Omental fat pad (tissue), 4 donors: Measurements from ENCODE around the gene ANKFY1. TPM values are rescaled to one million over a fixed set of nuclear protein-coding genes. Genes with fewer than 3 reads are reported as not detected.

ENCODE experiments used
- ATAC-seq: fragments of 150-250 bp; one replicate; pipeline ENCODE4 v1.9.1; 2016; ENCODE audit warnings: mild to moderate bottlenecking, moderate library complexity; ENCODE audit not compliant: low FRiP score
- DNase-seq: peaks from one replicate; pipeline ENCODE4 v3.0.0-alpha.2; 2019; ENCODE audit warnings: low spot score
- total RNA-seq, 4 donors: library from RNA; depleted of rRNA; stranded (reverse); fragments of >200 nt; gene quantifications; one replicate each; pipeline ENCODE4 v1.1.0, GENCODE V29; 2016
- TF ChIP-seq, protein P1 (sequence below), 3 donors: fragments of 450-650 bp; IDR thresholded peaks; one replicate each; pipeline ENCODE4 v1.5.1; 2016 to 2017; ENCODE audit warnings: antibody characterized with exemption in 3 of 3, mild to moderate bottlenecking in 3 of 3, moderate library complexity in 2 of 3

The ANKFY1 gene
- total RNA-seq, 4 donors from 2014 or later: 34.2 to 59.0 (median 40.6) TPM

DNA sequence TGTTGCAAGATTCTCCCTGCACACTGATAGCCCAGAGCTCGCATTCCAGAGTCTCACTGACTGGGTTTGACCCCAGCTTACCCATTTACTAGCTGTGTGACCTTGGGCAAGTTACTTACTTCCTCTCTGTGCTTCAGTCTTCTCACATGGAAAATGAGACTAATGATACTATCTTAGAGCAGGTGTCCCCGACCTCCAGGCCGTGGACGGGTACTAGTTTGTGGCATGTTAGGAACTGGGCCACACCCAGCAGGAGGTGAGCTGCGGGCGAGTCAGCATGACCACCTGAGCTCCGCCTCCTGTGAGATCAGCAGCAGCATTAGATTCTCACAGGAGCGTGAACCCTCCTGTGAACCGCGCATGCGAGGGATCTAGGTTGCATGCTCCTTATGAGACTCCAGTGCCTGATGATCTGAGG lies 15.8 kb downstream of the ANKFY1 start:
- no peak for ATAC-seq
- TF ChIP-seq, protein P1, sequence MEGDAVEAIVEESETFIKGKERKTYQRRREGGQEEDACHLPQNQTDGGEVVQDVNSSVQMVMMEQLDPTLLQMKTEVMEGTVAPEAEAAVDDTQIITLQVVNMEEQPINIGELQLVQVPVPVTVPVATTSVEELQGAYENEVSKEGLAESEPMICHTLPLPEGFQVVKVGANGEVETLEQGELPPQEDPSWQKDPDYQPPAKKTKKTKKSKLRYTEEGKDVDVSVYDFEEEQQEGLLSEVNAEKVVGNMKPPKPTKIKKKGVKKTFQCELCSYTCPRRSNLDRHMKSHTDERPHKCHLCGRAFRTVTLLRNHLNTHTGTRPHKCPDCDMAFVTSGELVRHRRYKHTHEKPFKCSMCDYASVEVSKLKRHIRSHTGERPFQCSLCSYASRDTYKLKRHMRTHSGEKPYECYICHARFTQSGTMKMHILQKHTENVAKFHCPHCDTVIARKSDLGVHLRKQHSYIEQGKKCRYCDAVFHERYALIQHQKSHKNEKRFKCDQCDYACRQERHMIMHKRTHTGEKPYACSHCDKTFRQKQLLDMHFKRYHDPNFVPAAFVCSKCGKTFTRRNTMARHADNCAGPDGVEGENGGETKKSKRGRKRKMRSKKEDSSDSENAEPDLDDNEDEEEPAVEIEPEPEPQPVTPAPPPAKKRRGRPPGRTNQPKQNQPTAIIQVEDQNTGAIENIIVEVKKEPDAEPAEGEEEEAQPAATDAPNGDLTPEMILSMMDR (IDR thresholded peaks at IDR 0.05): no peak
- no peak for DNase-seq

DNA sequence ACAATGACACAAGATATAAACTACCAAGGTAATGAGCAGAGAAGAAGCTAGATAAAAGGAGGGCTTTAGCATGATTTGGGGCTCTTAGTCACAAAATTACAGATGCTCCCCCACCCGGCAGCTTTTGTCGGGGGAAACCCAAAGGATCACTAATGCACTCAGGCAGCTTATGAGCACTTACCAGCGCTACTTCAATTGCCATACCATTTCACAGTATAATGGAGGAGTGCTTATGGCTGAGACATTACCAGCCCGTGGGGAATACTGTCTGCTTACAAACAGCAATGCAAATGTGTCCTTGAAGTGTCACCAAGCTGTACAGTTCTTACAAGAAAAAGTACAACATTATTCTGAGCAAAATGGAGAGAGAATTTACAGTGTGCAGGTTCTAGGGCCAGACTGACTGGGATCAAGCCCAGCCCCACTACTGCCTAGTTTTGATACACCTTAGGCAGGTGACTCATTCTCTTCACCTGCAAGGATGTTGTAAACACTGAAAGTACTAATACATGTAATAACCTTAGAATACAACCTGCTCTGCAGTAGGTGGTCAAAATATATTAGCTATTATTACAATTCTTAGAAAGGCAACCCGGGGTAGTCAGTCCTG lies 16.3 kb downstream of the ANKFY1 start:
- ATAC-seq: no peak
- DNase-seq: no peak
- TF ChIP-seq, protein P1 (IDR thresholded peaks at IDR 0.05): no peak

DNA sequence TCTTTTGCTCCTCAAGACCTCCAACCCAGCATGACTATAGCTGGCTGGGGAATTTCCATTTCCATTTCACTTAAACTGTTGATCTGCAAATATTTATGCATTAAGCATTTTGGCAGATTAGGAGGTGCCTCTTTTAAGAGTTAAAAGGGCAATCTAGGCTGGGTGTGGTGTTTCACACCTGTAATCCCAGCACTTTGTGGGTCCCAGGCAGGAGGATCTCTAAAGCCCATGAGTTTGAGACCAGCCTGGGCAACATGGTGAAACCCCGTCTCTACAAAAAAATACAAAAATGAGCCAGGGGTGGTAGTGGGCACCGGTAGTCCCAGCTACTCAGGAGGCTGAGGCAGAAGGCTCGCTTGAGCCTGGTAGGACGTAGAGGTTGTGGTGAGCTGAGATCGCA lies 17.1 kb downstream of the ANKFY1 start:
- TF ChIP-seq, protein P1 (IDR thresholded peaks at IDR 0.05): no peak
- DNase-seq (no peak), ATAC-seq (no peak)

DNA sequence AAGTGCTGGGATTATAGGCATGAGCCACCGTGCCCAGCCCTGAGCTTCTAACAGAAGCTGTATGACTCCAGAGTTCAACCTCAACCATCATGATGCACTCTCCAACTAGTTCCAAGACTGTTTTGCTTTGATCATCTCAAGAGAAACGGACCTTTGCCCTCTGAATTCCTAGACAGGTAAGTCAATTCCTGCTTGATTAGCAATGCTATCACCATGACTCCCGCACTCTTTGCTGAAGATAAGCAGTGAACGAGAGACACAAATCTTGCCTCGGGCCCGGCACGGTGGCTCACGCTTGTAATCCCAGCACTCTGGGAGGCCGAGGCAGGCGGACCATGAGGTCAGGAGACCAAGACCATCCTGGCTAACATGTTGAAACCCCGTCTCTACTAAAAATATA lies 22.2 kb downstream of the ANKFY1 start:
- no peak for ATAC-seq
- TF ChIP-seq, protein P1 (IDR thresholded peaks at IDR 0.05): no peak
- no peak for DNase-seq

DNA sequence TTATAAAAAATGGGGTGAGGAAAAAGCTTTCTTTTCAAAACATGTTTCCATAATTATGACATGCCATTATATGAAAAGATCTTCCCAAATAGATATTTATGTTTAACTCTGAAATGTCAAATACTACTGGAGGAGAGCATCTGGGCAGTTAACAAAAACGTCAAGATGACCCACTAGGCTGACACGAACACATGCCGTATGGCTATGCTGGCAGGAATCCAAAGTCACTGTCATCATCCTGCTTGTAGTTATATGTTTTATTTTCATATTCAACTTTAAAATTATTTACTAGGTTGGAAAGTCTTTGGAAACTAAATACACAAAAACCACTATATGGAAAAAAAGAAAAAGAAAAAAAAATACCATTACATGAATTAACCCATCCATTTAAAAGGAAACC lies 27.3 kb downstream of the ANKFY1 start:
- ATAC-seq (no peak), DNase-seq (no peak)
- TF ChIP-seq, protein P1 (IDR thresholded peaks at IDR 0.05): no peak

DNA sequence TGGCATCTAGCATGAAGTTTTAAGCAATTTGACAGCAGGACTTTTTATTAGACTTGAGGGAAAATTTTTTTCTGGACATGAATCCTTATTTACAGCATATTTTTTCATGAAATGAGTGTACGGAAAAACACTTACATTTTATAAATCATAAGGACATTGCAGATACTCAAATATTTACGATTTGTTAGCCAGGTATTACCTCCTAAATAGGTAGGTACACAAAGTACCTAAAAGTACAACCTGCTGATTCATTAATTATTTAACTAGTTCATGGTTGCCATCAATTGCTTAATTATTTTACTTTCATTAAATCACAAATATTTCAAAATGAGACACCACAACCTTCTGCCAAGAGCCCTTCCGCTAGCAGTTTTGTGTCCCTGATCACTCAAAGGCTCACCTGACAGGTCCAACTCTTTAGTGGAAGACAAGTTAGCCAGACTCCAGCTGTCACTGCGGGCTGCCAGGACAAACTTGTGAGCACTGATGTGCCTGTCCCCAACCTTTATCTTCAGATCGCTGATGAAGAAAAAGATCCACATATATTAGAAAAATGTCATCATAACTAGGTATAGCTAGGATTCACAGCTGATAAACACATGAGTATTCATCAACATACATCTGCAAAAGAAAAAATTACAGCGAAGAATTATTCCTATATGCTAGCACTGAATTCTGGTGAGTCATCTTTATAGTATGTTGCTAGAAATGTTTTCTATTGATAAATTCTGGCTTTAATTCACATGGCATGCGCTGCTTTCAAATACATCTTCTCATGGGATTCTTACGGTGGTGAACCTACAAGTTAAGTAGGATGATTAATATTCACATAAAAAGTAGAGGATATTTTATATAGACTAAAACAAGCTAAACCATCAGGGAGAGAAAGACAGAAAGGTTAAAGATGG lies 28.2 kb downstream of the ANKFY1 start:
- TF ChIP-seq, protein P1 (IDR thresholded peaks at IDR 0.05): no peak
- DNase-seq: no peak
- no peak for ATAC-seq
